Non-pigmented ciliary epithelial cell (primary cell): ENCODE measurements around the gene OVCH1.
A peak's percentile ranks its signal among the peaks of the same experiment; 100 is the strongest.
"Not testable (repeated sequence)": the region's sequence is repeated elsewhere in the genome, so short reads cannot be mapped to it uniquely, and the experiment has no call there.

Experiments
- DNase-seq: peaks from one replicate; pipeline ENCODE4 v3.0.0-alpha.2; 2010; ENCODE audit warnings: low read depth

OVCH1 gene

GRCh38 chr12:29405561-29405960 is 91.9 kb downstream of the OVCH1 start:
- DNase-seq, result no peak

GRCh38 chr12:29403991-29404390 is 93.5 kb downstream of the OVCH1 start:
- DNase-seq, result no peak

- no peak for DNase-seq
Observed at GRCh38 chr12:29402437-29402836, 95.0 kb downstream of the OVCH1 start.

GRCh38 chr12:29398495-29398894 is 99.0 kb downstream of the OVCH1 start:
- no peak for DNase-seq

GRCh38 chr12:29396774-29397173 is 100.7 kb downstream of the OVCH1 start:
- DNase-seq, result peak; percentile 23

- DNase-seq, result no peak
Observed at GRCh38 chr12:29395356-29395755, 102.1 kb downstream of the OVCH1 start.

- DNase-seq, result not testable (repeated sequence)
Observed at GRCh38 chr12:29390419-29390818, 107.1 kb downstream of the OVCH1 start.

GRCh38 chr12:29389295-29389919 is 108.1 kb downstream of the OVCH1 start:
- DNase-seq, result no peak

- DNase-seq, result not testable (repeated sequence)
Observed at GRCh38 chr12:29386084-29386680, 111.3 kb downstream of the OVCH1 start.

- not testable (repeated sequence) for DNase-seq
Observed at GRCh38 chr12:29385194-29385593, 112.3 kb downstream of the OVCH1 start.

GRCh38 chr12:29382251-29382650 is 115.2 kb downstream of the OVCH1 start:
- DNase-seq, result no peak

GRCh38 chr12:29380536-29381523 is 116.7 kb downstream of the OVCH1 start, which contains the start of gene ERGIC2:
ERGIC2 (minus strand) TSS chr12:29381172; CDS start chr12:29371633, 9,539 bp downstream.
- peak; percentile 98 for DNase-seq
